GM23338 (cell line): ENCODE data around the gene SORBS2. TPM values are rescaled to one million over a fixed set of nuclear protein-coding genes. Genes with fewer than 3 reads are reported as not detected.

Experiments used
- ATAC-seq: fragments of 200-7000 bp; cut with Tn5 transposase; 3 replicates; pipeline ENCODE4 v1.9.1; 2020
- DNase-seq: peaks from one replicate; pipeline ENCODE4 v3.0.0-alpha.2; 2015; ENCODE audit warnings: low spot score
- H2AFZ ChIP-seq: fragments of 200-600 bp; sonication (generic); 2 replicates; pipeline ENCODE4 v1.8.0; 2016; ENCODE audit warnings: antibody characterized with exemption, mild to moderate bottlenecking, moderate library complexity
- H3F3A ChIP-seq: fragments of 200-600 bp; sonication (generic); replicated peaks from 2 replicates; pipeline ENCODE4 v1.8.0; 2017; ENCODE audit warnings: antibody characterized with exemption, mixed run types, low read depth
- H3K27ac ChIP-seq: fragments of 200-600 bp; sonication (generic); 2 replicates; pipeline ENCODE4 v1.6.1; 2016; ENCODE audit warnings: low read depth
- H3K27me3 ChIP-seq: fragments of 200-600 bp; sonication (generic); 2 replicates; pipeline ENCODE4 v1.8.0; 2016; ENCODE audit warnings: mild to moderate bottlenecking, mixed run types, moderate library complexity; ENCODE audit not compliant: insufficient read depth
- H3K36me3 ChIP-seq: fragments of 200-600 bp; sonication (generic); 2 replicates; pipeline ENCODE4 v1.8.0; 2016; ENCODE audit warnings: mild to moderate bottlenecking; ENCODE audit not compliant: insufficient read depth
- H3K4me1 ChIP-seq: fragments of 200-600 bp; sonication (generic); 2 replicates; pipeline ENCODE4 v1.8.0; 2016; ENCODE audit warnings: mild to moderate bottlenecking, moderate library complexity; ENCODE audit not compliant: insufficient read depth
- H3K4me2 ChIP-seq: fragments of 200-600 bp; sonication (generic); 2 replicates; pipeline ENCODE4 v1.7.1; 2017; ENCODE audit warnings: mixed run types
- H3K4me3 ChIP-seq: fragments of 200-600 bp; sonication (generic); 2 replicates; pipeline ENCODE4 v1.6.1; 2016; ENCODE audit warnings: mixed run types
- H3K79me2 ChIP-seq: fragments of 200-600 bp; sonication (generic); replicated peaks from 2 replicates; pipeline ENCODE4 v1.8.0; 2017; ENCODE audit warnings: mild to moderate bottlenecking; ENCODE audit not compliant: insufficient read depth
- H3K9me2 ChIP-seq: fragments of 200-600 bp; sonication (generic); 2 replicates; pipeline ENCODE4 v1.8.0; 2017; ENCODE audit not compliant: insufficient read depth
- H4K20me1 ChIP-seq: fragments of 200-600 bp; sonication (generic); replicated peaks from 2 replicates; pipeline ENCODE4 v1.8.0; 2017; ENCODE audit warnings: mild to moderate bottlenecking; ENCODE audit not compliant: insufficient read depth
- H3K27ac Mint-ChIP-seq: 2 replicates; pipeline ENCODE4 v1.8.0; 2020; ENCODE audit warnings: inconsistent platforms, mild to moderate bottlenecking, moderate library complexity, mixed read lengths
- H3K27me3 Mint-ChIP-seq: 3 replicates; pipeline ENCODE4 v1.8.0; 2022; ENCODE audit warnings: low read depth, mild to moderate bottlenecking, moderate library complexity, mixed read lengths, inconsistent platforms; ENCODE audit not compliant: insufficient read depth, poor library complexity
- H3K36me3 Mint-ChIP-seq: 3 replicates; pipeline ENCODE4 v1.8.0; 2021; ENCODE audit warnings: low read depth, mild to moderate bottlenecking, inconsistent platforms, moderate library complexity, mixed read lengths
- H3K4me1 Mint-ChIP-seq: 3 replicates; pipeline ENCODE4 v1.8.0; 2020; ENCODE audit warnings: mild to moderate bottlenecking, inconsistent platforms, mixed read lengths
- H3K4me3 Mint-ChIP-seq: 3 replicates; pipeline ENCODE4 v1.8.0; 2021; ENCODE audit warnings: moderate library complexity, mild to moderate bottlenecking, inconsistent platforms, mixed read lengths
- H3K9me3 Mint-ChIP-seq: 3 replicates; pipeline ENCODE4 v1.8.0; 2020; ENCODE audit warnings: moderate library complexity, mild to moderate bottlenecking, inconsistent platforms, mixed read lengths
- CREB1 ChIP-seq: fragments of 250-450 bp; sonication (Bioruptor Pico); IDR thresholded peaks from 2 replicates; pipeline ENCODE4 v1.5.0; 2020; ENCODE audit warnings: low read depth, mild to moderate bottlenecking, moderate library complexity
- EZH2 ChIP-seq: fragments of 200-600 bp; sonication (generic); IDR thresholded peaks from one replicate; pipeline ENCODE4 v1.8.0; 2017; ENCODE audit warnings: antibody characterized with exemption, mild to moderate bottlenecking, low read depth; ENCODE audit not compliant: unreplicated experiment
- EZH2phosphoT487 ChIP-seq: fragments of 200-600 bp; sonication (generic); IDR thresholded peaks from one replicate; pipeline ENCODE4 v1.8.1; 2018; ENCODE audit warnings: antibody characterized with exemption; ENCODE audit not compliant: unreplicated experiment
- NANOG ChIP-seq: IDR thresholded peaks from 2 replicates; pipeline ENCODE4 v1.6.1; 2016; ENCODE audit warnings: antibody characterized with exemption, borderline replicate concordance
- POLR2AphosphoS5 ChIP-seq: IDR thresholded peaks from 2 replicates; pipeline ENCODE4 v1.6.1; 2016; ENCODE audit warnings: antibody characterized with exemption, low read depth
- STAT1 ChIP-seq: IDR thresholded peaks from one replicate; pipeline ENCODE4 v1.6.1; 2016; ENCODE audit warnings: antibody characterized with exemption; ENCODE audit not compliant: unreplicated experiment
- ZNF114 ChIP-seq: fragments of 250-450 bp; sonication (Bioruptor Pico); IDR thresholded peaks from 2 replicates; pipeline ENCODE4 v1.5.0; 2020; ENCODE audit warnings: mild to moderate bottlenecking, moderate library complexity
- ZNF331 ChIP-seq: fragments of 250-450 bp; sonication (Bioruptor Pico); IDR thresholded peaks from 2 replicates; pipeline ENCODE4 v1.5.0; 2020; ENCODE audit warnings: low read depth, mild to moderate bottlenecking, moderate library complexity
- polyA plus RNA-seq: library from polyadenylated mRNA; unstranded; fragments of >200 nt; fragmentation: Nextera tagmentation; extraction: Ambion mirVana; gene quantifications from 2 replicates; pipeline ENCODE4 v1.2.1, GENCODE V29; 2016
- total RNA-seq: library from RNA; depleted of rRNA; stranded (reverse); fragments of >200 nt; shearing (Covaris generic); gene quantifications from 2 replicates; pipeline ENCODE4 v1.2.3, GENCODE V29; 2014
- TF ChIP-seq, protein P1 (sequence below), 2 experiments: fragments of 200-600 bp in 1 of 2; sonication (generic) in 1 of 2; conservative IDR thresholded peaks; 2 replicates each; pipeline versions ENCODE4 v1.5.1 to v1.6.1; 2016 to 2017; ENCODE audit warnings: antibody characterized with exemption in 2 of 2, low read depth in 2 of 2, mild to moderate bottlenecking in 2 of 2, moderate library complexity in 1 of 2
- TF ChIP-seq, protein P2 (sequence below): IDR thresholded peaks from one replicate; pipeline ENCODE4 v1.6.1; 2018; ENCODE audit warnings: antibody characterized with exemption; ENCODE audit not compliant: unreplicated experiment

Gene SORBS2
- total and polyA plus RNA-seq, 2 experiments from 2014 or later, result 17.8 to 27.6 TPM

- TF ChIP-seq EZH2phosphoT487 (no peak), STAT1 (no peak), POLR2AphosphoS5 (no peak), NANOG (no peak), ZNF331 (no peak)
These were observed 15.0 kb downstream of the SORBS2 start (continued) for GRCh38 chr4:185797018-185797417.

DNA sequence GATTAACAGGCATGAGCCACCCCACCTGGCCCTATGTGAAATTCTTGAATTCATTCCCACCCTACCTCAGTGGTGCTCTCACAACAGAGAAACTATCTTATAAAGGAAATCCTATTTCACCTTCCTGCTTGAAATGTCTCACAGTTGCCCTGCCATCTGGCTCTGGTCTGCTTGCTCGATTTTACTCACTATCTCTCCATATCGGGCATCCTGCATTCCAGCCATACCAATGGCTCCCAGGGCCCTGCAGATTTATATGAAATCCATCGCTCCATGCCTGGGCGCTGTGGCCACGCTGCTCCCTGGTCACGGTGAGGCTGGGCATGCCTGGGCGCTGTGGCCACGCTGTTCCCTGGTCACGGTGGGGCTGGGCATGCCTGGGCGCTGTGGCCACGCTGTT is 15.8 kb downstream of the SORBS2 start:
- peaks cover 4% of the 10 kb centered on the region for H3K27me3 Mint-ChIP-seq
- Histone ChIP-seq H2AFZ (no peak overlapping the region), H3F3A (no peaks in the 10 kb centered on the region), H3K27me3 (no peaks in the 10 kb centered on the region), H3K4me2 (no peak overlapping the region), H3K9me2 (no peaks in the 10 kb centered on the region), H3K4me3 (no peak overlapping the region), H4K20me1 (no peaks in the 10 kb centered on the region), H3K4me1 (no peaks in the 10 kb centered on the region), H3K27ac (no peak overlapping the region), H3K36me3 (no peaks in the 10 kb centered on the region), H3K79me2 (no peaks in the 10 kb centered on the region)
- H3K4me1 Mint-ChIP-seq, result peaks cover 5% of the 10 kb centered on the region; the same call in 2 of the 3 replicates
- H3K4me3 Mint-ChIP-seq, result no peak overlapping the region
- no peaks in the 10 kb centered on the region; the same call in 2 of the 3 replicates for H3K36me3 Mint-ChIP-seq
- ATAC-seq (no peak), DNase-seq (no peak)
- H3K9me3 Mint-ChIP-seq, result no peaks in the 10 kb centered on the region
- H3K27ac Mint-ChIP-seq, result no peak overlapping the region
- TF ChIP-seq POLR2AphosphoS5 (no peak), CREB1 (CRISPR knock-in tag) (no peak), NANOG (no peak), ZNF114 (CRISPR knock-in tag) (no peak), EZH2 (no peak), STAT1 (no peak), EZH2phosphoT487 (no peak), ZNF331 (no peak)
- TF ChIP-seq, protein P1, sequence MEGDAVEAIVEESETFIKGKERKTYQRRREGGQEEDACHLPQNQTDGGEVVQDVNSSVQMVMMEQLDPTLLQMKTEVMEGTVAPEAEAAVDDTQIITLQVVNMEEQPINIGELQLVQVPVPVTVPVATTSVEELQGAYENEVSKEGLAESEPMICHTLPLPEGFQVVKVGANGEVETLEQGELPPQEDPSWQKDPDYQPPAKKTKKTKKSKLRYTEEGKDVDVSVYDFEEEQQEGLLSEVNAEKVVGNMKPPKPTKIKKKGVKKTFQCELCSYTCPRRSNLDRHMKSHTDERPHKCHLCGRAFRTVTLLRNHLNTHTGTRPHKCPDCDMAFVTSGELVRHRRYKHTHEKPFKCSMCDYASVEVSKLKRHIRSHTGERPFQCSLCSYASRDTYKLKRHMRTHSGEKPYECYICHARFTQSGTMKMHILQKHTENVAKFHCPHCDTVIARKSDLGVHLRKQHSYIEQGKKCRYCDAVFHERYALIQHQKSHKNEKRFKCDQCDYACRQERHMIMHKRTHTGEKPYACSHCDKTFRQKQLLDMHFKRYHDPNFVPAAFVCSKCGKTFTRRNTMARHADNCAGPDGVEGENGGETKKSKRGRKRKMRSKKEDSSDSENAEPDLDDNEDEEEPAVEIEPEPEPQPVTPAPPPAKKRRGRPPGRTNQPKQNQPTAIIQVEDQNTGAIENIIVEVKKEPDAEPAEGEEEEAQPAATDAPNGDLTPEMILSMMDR (conservative IDR thresholded peaks at IDR 0.05; ENCODE audit: low read depth in 2 of 2), result no peak
- TF ChIP-seq, protein P2, sequence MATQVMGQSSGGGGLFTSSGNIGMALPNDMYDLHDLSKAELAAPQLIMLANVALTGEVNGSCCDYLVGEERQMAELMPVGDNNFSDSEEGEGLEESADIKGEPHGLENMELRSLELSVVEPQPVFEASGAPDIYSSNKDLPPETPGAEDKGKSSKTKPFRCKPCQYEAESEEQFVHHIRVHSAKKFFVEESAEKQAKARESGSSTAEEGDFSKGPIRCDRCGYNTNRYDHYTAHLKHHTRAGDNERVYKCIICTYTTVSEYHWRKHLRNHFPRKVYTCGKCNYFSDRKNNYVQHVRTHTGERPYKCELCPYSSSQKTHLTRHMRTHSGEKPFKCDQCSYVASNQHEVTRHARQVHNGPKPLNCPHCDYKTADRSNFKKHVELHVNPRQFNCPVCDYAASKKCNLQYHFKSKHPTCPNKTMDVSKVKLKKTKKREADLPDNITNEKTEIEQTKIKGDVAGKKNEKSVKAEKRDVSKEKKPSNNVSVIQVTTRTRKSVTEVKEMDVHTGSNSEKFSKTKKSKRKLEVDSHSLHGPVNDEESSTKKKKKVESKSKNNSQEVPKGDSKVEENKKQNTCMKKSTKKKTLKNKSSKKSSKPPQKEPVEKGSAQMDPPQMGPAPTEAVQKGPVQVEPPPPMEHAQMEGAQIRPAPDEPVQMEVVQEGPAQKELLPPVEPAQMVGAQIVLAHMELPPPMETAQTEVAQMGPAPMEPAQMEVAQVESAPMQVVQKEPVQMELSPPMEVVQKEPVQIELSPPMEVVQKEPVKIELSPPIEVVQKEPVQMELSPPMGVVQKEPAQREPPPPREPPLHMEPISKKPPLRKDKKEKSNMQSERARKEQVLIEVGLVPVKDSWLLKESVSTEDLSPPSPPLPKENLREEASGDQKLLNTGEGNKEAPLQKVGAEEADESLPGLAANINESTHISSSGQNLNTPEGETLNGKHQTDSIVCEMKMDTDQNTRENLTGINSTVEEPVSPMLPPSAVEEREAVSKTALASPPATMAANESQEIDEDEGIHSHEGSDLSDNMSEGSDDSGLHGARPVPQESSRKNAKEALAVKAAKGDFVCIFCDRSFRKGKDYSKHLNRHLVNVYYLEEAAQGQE, result no peak
